ENCODE measurements around the gene TSC2.

The TSC2 gene

DNA sequence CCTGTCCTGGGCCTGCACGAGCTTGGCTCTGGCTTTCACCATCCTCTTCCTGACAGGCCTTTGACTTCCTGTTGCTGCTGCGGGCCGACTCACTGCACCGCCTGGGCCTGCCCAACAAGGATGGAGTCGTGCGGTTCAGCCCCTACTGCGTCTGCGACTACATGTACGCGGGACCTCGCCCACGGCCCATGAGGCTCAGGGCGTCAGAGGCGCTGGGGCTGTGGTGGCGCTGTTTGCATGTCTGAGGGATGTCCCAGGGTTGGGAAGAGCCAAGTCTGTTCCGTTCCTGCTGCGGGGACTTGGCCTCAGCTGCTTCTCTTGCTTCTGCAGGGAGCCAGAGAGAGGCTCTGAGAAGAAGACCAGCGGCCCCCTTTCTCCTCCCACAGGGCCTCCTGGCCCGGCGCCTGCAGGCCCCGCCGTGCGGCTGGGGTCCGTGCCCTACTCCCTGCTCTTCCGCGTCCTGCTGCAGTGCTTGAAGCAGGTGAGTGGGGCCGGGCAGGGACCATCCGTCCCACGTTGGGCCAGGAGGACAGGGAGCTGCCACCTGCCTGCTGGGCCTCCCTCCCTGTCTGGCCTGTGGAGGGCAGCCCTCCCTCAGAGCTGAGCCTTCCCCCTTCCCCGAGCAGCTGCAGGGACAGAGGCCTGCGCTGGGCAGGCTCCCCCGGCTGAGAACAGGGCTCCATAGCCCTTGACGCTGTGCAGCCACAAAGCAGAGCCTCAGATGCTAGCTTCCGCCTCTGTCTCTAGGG lies 23.8 kb downstream of the TSC2 start:
- no peaks in the 10 kb centered on the region for H3K27me3 Mint-ChIP-seq
- no peaks in the 10 kb centered on the region for H3K9me3 Mint-ChIP-seq
- H3K27ac Mint-ChIP-seq, result peak overlapping the region; percentile 37
- peaks cover 46 to 57% of the 10 kb centered on the region in 2 donors for H3K36me3 Mint-ChIP-seq
- no peak for ATAC-seq (replicated peaks)
- no peak for DNase-seq
- no peak overlapping the region for H3K4me3 Mint-ChIP-seq
- peaks cover 0 to 3% of the 10 kb centered on the region in 2 donors for H3K4me1 Mint-ChIP-seq

DNA sequence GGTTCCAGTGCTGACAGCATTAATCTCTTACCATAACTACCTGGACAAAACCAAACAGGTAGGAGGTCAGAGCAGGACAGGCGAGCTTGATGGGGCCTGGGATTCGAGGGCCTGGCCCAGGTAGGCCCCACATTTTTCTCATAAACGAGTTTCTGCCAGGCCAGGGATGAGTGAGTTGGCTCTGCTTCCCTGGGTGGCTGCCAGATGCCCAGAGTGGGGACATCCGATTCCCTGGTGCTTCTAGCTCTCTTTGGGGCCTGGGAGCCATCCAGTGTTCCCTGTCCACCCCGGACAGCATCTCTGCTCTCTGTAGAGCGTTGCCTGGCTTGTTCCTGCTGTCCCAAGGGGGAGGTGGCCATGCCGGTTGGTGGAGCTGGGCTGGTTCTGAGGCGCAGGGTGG lies 25.1 kb downstream of the TSC2 start:
- no peak overlapping the region for H3K27ac Mint-ChIP-seq
- no peaks in the 10 kb centered on the region for H3K9me3 Mint-ChIP-seq
- H3K4me1 Mint-ChIP-seq, result peaks cover 0 to 4% of the 10 kb centered on the region in 2 donors
- ATAC-seq (replicated peaks) (no peak), DNase-seq (no peak)
- H3K4me3 Mint-ChIP-seq, result no peak overlapping the region
- peaks cover 48 to 59% of the 10 kb centered on the region in 2 donors for H3K36me3 Mint-ChIP-seq
- no peaks in the 10 kb centered on the region for H3K27me3 Mint-ChIP-seq

GRCh38 chr16:2074071-2074470 lies 26.3 kb downstream of the TSC2 start:
- no peaks in the 10 kb centered on the region for H3K9me3 Mint-ChIP-seq
- H3K27me3 Mint-ChIP-seq, result no peaks in the 10 kb centered on the region
- no peak for DNase-seq
- H3K4me3 Mint-ChIP-seq, result no peak overlapping the region
- peaks cover 0 to 4% of the 10 kb centered on the region in 2 donors for H3K4me1 Mint-ChIP-seq
- ATAC-seq (replicated peaks), result no peak
- peaks cover 49 to 56% of the 10 kb centered on the region in 2 donors for H3K36me3 Mint-ChIP-seq
- no peak overlapping the region for H3K27ac Mint-ChIP-seq

GRCh38 chr16:2075631-2076030 lies 27.8 kb downstream of the TSC2 start:
- Mint-ChIP-seq H3K27ac (no peak overlapping the region), H3K27me3 (no peaks in the 10 kb centered on the region), H3K9me3 (no peaks in the 10 kb centered on the region), H3K36me3 (peaks cover 51 to 56% of the 10 kb centered on the region in 2 donors), H3K4me1 (peaks cover 0 to 2% of the 10 kb centered on the region in 2 donors), H3K4me3 (no peak overlapping the region)
- DNase-seq (no peak), ATAC-seq (replicated peaks) (no peak)

DNA sequence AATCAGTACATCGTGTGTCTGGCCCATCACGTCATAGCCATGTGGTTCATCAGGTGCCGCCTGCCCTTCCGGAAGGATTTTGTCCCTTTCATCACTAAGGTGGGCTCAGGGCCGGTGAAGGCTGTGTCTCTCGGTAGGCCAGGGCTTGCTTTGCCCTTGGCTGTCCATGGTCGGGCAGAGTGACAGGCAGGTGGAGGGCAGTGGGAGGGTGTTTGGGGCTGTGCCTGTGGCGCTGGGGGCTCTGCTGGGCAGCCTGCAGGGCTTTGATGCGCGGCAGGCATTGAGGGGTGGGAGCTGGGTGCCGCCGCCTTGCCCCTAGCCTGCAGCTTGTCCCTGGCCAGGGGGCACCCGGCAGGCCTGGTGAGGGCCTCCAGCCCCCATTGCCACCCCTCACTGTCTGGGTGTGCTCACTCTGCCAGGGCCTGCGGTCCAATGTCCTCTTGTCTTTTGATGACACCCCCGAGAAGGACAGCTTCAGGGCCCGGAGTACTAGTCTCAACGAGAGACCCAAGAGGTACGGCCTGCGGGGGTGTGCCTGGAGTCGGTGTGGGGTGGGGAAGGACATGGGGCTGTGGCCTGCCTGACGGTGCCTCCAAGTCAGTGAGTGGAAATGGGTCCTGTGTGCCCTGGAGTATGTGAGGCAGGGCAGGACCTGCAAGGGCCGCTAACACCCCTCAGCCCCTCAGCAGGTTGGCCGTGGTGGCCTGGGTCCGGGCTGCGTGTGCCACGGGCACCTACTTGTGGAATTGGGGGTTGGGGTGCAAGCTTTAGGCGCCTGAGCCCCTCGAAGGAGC lies 28.5 kb downstream of the TSC2 start:
- Mint-ChIP-seq H3K27me3 (no peaks in the 10 kb centered on the region), H3K27ac (no peak overlapping the region), H3K4me1 (peaks cover 0 to 2% of the 10 kb centered on the region in 2 donors), H3K4me3 (no peak overlapping the region), H3K36me3 (peaks cover 49 to 50% of the 10 kb centered on the region in 2 donors), H3K9me3 (no peaks in the 10 kb centered on the region)
- no peak for ATAC-seq (replicated peaks)
- DNase-seq, result no peak

- Mint-ChIP-seq H3K4me1 (peaks cover 0 to 2% of the 10 kb centered on the region in 2 donors), H3K36me3 (peaks cover 45 to 48% of the 10 kb centered on the region in 2 donors)
Observed at GRCh38 chr16:2077016-2077415, 29.2 kb downstream of the TSC2 start.

GRCh38 chr16:2077696-2078095 lies 29.9 kb downstream of the TSC2 start:
- no peak overlapping the region for H3K4me3 Mint-ChIP-seq
- H3K9me3 Mint-ChIP-seq, result no peaks in the 10 kb centered on the region
- H3K27ac Mint-ChIP-seq, result no peak overlapping the region
- DNase-seq (no peak), ATAC-seq (replicated peaks) (no peak)
- H3K4me1 Mint-ChIP-seq, result peaks cover 0 to 2% of the 10 kb centered on the region in 2 donors
- H3K27me3 Mint-ChIP-seq, result no peaks in the 10 kb centered on the region
- peaks cover 48 to 51% of the 10 kb centered on the region in 2 donors for H3K36me3 Mint-ChIP-seq

More at GRCh38 chr16:2077016-2077415, 29.2 kb downstream of the TSC2 start:
- ATAC-seq (replicated peaks), result no peak
- Mint-ChIP-seq H3K27ac (no peak overlapping the region), H3K4me3 (no peak overlapping the region), H3K27me3 (no peaks in the 10 kb centered on the region), H3K9me3 (no peaks in the 10 kb centered on the region)
- DNase-seq, result no peak

- H3K36me3 Mint-ChIP-seq, result peaks cover 47 to 50% of the 10 kb centered on the region in 2 donors
- no peaks in the 10 kb centered on the region for H3K27me3 Mint-ChIP-seq
- H3K4me3 Mint-ChIP-seq, result no peak overlapping the region
- DNase-seq (no peak), ATAC-seq (replicated peaks) (no peak)
- peaks cover 0 to 2% of the 10 kb centered on the region in 2 donors for H3K4me1 Mint-ChIP-seq
- no peak overlapping the region for H3K27ac Mint-ChIP-seq
- no peaks in the 10 kb centered on the region for H3K9me3 Mint-ChIP-seq
Observed at GRCh38 chr16:2078096-2078495, 30.3 kb downstream of the TSC2 start.

GRCh38 chr16:2078691-2079090 lies 30.9 kb downstream of the TSC2 start:
- DNase-seq, result no peak

DNA sequence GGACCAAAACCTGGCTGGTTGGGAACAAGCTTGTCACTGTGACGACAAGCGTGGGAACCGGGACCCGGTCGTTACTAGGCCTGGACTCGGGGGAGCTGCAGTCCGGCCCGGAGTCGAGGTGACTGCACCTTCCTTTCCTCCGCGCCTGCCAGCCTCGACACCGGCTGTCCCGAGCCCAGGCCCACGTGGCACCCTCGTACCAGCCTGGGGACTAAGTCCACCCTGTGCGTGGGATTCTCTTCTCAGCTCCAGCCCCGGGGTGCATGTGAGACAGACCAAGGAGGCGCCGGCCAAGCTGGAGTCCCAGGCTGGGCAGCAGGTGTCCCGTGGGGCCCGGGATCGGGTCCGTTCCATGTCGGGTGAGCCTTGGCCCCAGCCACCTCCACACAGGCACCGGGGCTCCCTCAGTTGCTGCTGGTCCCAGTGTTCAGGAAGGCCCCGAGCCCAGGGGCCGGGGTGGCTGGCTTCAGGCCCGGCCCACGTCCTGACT lies 31.6 kb downstream of the TSC2 start:
- no peaks in the 10 kb centered on the region for H3K9me3 Mint-ChIP-seq
- no peaks in the 10 kb centered on the region for H3K27me3 Mint-ChIP-seq
- H3K4me1 Mint-ChIP-seq, result peaks cover 0 to 2% of the 10 kb centered on the region in 2 donors
- H3K27ac Mint-ChIP-seq, result no peak overlapping the region
- H3K36me3 Mint-ChIP-seq, result peaks cover 39 to 45% of the 10 kb centered on the region in 2 donors
- H3K4me3 Mint-ChIP-seq, result no peak overlapping the region
- no peak for DNase-seq
- ATAC-seq (replicated peaks), result no peak

More at GRCh38 chr16:2078691-2079090, 30.9 kb downstream of the TSC2 start:
- no peaks in the 10 kb centered on the region for H3K27me3 Mint-ChIP-seq
- ATAC-seq (replicated peaks), result no peak
- no peak overlapping the region for H3K27ac Mint-ChIP-seq
- H3K4me3 Mint-ChIP-seq, result no peak overlapping the region
- peaks cover 42 to 46% of the 10 kb centered on the region in 2 donors for H3K36me3 Mint-ChIP-seq
- H3K4me1 Mint-ChIP-seq, result peaks cover 0 to 2% of the 10 kb centered on the region in 2 donors
- no peaks in the 10 kb centered on the region for H3K9me3 Mint-ChIP-seq

DNA sequence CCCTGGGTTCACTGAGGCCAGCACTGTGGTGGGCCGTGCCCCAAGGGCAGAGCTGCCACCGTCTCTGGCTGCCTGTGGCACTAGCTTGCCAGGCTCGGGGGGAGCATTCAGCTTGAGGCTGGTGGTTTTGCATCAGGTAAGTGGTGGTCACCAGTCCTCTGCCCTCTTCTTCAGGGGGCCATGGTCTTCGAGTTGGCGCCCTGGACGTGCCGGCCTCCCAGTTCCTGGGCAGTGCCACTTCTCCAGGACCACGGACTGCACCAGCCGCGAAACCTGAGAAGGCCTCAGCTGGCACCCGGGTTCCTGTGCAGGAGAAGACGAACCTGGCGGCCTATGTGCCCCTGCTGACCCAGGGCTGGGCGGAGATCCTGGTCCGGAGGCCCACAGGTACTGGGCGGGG lies 32.2 kb downstream of the TSC2 start:
- H3K27ac Mint-ChIP-seq, result no peak overlapping the region
- H3K4me3 Mint-ChIP-seq, result no peak overlapping the region
- H3K9me3 Mint-ChIP-seq, result no peaks in the 10 kb centered on the region
- DNase-seq (no peak), ATAC-seq (replicated peaks) (no peak)
- peaks cover 37 to 42% of the 10 kb centered on the region in 2 donors for H3K36me3 Mint-ChIP-seq
- H3K27me3 Mint-ChIP-seq, result no peaks in the 10 kb centered on the region
- peaks cover 2% of the 10 kb centered on the region in 2 donors for H3K4me1 Mint-ChIP-seq

DNA sequence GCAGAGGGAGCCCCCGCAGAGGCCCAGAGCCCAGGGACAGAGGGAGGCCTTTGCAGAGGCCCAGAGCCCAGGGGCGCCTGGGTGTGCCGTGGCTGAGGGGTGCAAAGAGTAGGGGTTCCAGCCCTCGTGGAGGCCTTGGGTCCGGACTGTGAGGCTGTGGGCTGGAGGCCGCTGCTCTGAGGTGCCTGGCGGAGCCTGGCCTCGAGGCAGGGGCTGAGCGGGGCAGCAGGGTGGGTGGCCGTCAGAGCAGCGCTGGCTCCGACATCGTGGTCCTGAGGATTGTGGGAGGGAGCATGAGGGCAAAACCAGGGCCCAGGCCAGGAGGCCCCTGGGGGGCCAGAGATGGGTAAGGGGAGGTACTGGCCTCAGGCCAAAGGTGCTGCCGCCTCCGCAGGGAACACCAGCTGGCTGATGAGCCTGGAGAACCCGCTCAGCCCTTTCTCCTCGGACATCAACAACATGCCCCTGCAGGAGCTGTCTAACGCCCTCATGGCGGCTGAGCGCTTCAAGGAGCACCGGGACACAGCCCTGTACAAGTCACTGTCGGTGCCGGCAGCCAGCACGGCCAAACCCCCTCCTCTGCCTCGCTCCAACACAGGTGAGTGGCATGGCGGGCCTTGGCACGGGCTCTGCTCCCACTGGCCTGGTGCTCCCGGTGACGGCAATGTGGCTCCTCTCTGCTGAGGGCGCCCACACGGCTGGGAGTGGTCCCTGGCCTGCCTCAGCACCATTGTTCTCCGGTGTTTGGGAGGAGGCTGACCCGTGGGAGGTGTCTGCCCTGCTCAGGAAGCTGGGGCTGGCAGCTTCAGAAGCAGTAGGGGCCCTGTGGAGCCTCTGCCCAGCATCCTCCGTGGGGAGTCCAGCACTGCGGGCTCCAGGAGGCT lies 33.7 kb downstream of the TSC2 start:
- Mint-ChIP-seq H3K27me3 (no peaks in the 10 kb centered on the region), H3K4me3 (no peak overlapping the region), H3K36me3 (peaks cover 36 to 37% of the 10 kb centered on the region in 2 donors), H3K9me3 (no peaks in the 10 kb centered on the region), H3K4me1 (peaks cover 6 to 12% of the 10 kb centered on the region in 2 donors), H3K27ac (no peak overlapping the region)
- DNase-seq (no peak), ATAC-seq (replicated peaks) (no peak)

DNA sequence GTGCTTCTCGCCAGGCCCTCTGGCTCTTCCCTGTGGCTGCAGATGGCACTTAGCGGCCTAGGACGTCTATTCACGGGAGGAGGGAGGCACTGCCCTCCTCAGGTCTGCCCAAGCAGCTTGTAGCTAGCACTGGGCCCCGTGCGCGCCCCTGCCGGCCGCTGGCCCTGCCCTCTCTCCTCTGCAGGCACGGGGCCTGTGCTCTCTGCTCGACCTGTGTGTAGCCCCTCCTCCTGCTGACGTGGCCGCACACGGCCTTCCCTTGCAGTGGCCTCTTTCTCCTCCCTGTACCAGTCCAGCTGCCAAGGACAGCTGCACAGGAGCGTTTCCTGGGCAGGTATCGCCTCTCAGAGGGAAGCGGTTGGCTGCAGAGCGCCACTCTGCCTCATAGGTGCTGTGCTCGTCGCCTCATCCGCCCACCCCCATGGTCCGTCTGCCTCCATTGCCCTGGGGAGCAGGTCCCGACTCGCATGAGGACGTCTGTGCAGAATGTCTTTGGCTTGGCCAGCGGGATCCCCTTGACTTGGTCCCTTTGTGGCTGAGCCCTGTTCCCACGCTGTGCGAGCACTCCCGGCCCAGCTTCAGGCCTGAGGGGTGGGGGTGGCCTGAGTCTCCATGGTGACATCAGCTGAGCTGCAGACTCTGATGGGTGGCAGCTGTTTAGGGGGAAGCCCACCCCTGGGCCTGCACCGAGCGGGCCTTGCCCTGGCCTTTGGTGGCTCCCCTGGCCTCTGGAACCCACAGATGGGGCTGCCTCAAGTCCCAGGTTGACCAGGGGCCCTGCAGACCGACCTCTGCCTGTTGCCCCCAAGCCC lies 34.6 kb downstream of the TSC2 start:
- H3K4me1 Mint-ChIP-seq, result peaks cover 9 to 18% of the 10 kb centered on the region in 2 donors
- H3K9me3 Mint-ChIP-seq, result no peaks in the 10 kb centered on the region
- no peak overlapping the region for H3K27ac Mint-ChIP-seq
- ATAC-seq (replicated peaks) (no peak), DNase-seq (no peak)
- H3K4me3 Mint-ChIP-seq, result no peak overlapping the region
- peaks cover 36 to 39% of the 10 kb centered on the region in 2 donors for H3K36me3 Mint-ChIP-seq
- no peaks in the 10 kb centered on the region for H3K27me3 Mint-ChIP-seq
